K562 (cell line): ENCODE data around the gene PITPNM1. TPM values are rescaled to one million over a fixed set of nuclear protein-coding genes. Genes with fewer than 3 reads are reported as not detected.

Source experiments
- ATAC-seq: fragments of 200-7000 bp; cut with Tn5 transposase; 3 replicates; pipeline ENCODE4 v1.9.1; 2020; ENCODE audit warnings: moderate library complexity
- BruUV-seq: library from RNA; stranded (reverse); fragments of 400-500 nt; replicated peaks from 2 replicates; lab custom pipeline; 2021; lab: Mats Ljungman, UMichigan
- CTCF ChIA-PET: fragments of 300-600 bp; formaldehyde crosslinking; extraction: SDS; loops from one replicate; lab custom pipeline; 2021; ENCODE audit warnings: low intra/inter-chr PET ratio; lab: Yijun Ruan, JAX
- POLR2A ChIA-PET: fragments of 300-600, 350-650 bp; sonication (Branson Sonifier 250); formaldehyde crosslinking; extraction: SDS; loops from one replicate; lab custom pipeline; 2021; ENCODE audit warnings: antibody characterized with exemption, inconsistent platforms; lab: Yijun Ruan, JAX
- DNase-seq, 4 experiments: peaks; one replicate each; pipeline versions ENCODE4 v3.0.0 to v3.0.0-alpha.2; 2011 to 2018; ENCODE audit warnings: low spot score in 3 of 4, mixed read lengths in 3 of 4; ENCODE audit errors: extremely low read depth in 1 of 4
- FAIRE-seq: peaks from 2 replicates; lab custom pipeline; 2011; peaks lifted over from hg19 to GRCh38; lab: Jason Lieb, UNC
- H2AFZ ChIP-seq: 2 replicates; pipeline ENCODE4 v1.6.0; 2011; ENCODE audit warnings: low read depth, low read length, control low read depth, inconsistent platforms
- H3K27ac ChIP-seq: fragments of 200-600 bp; 3 replicates; pipeline ENCODE4 v1.8.0; 2011; ENCODE audit warnings: low read depth, mild to moderate bottlenecking, control low read depth, inconsistent platforms, low read length, moderate library complexity, mixed read lengths; ENCODE audit errors: extremely low read depth
- H3K27me3 ChIP-seq, 2 experiments: fragments of 300-600 bp in 1 of 2; 2 replicates in 1 of 2; 3 replicates in 1 of 2; pipeline versions ENCODE4 v1.6.0 to v1.8.0; 2011; ENCODE audit warnings: inconsistent platforms in 2 of 2, low read length in 2 of 2, mild to moderate bottlenecking in 1 of 2, mixed read lengths in 1 of 2, moderate library complexity in 1 of 2; ENCODE audit not compliant: control insufficient read depth in 2 of 2, insufficient read depth in 2 of 2
- H3K36me3 ChIP-seq: fragments of 300-600 bp; 3 replicates; pipeline ENCODE4 v1.8.0; 2011; ENCODE audit warnings: mild to moderate bottlenecking, low read length, inconsistent platforms; ENCODE audit not compliant: control insufficient read depth, insufficient read depth
- H3K4me1 ChIP-seq, 2 experiments: fragments of 200-600 bp in 1 of 2; replicated peaks in 1 of 2; 2 replicates in 1 of 2; 3 replicates in 1 of 2; pipeline versions ENCODE4 v1.5.1 to v1.8.0; 2011; ENCODE audit warnings: inconsistent platforms in 2 of 2, low read length in 2 of 2, mild to moderate bottlenecking in 1 of 2, mixed read lengths in 1 of 2, moderate library complexity in 1 of 2; ENCODE audit not compliant: control insufficient read depth in 2 of 2, insufficient read depth in 2 of 2
- H3K4me2 ChIP-seq: 2 replicates; pipeline ENCODE4 v1.6.1; 2011; ENCODE audit warnings: low read length, control low read depth, inconsistent platforms, mixed read lengths; ENCODE audit not compliant: insufficient read depth
- H3K4me3 ChIP-seq: fragments of 200-600 bp; sonication (generic), shearing (Covaris generic); 2 replicates; pipeline ENCODE4 v1.5.1; 2016; ENCODE audit warnings: control low read depth, inconsistent platforms
- H3K79me2 ChIP-seq: fragments of 200-600 bp; 3 replicates; pipeline ENCODE4 v1.8.0; 2011; ENCODE audit warnings: low read length, inconsistent platforms; ENCODE audit not compliant: control insufficient read depth, insufficient read depth
- H3K9ac ChIP-seq, 2 experiments: 2 replicates each; pipeline versions ENCODE4 v1.6.0 to v1.6.1; 2011; ENCODE audit warnings: low read depth in 2 of 2, low read length in 2 of 2, control low read depth in 1 of 2, inconsistent platforms in 1 of 2, mild to moderate bottlenecking in 1 of 2, mixed read lengths in 1 of 2; ENCODE audit not compliant: insufficient read depth in 1 of 2
- H3K9me1 ChIP-seq: one replicate; pipeline ENCODE4 v1.6.0; 2011; ENCODE audit warnings: inconsistent platforms, mild to moderate bottlenecking, low read length, moderate library complexity; ENCODE audit not compliant: control insufficient read depth, insufficient read depth
- H3K9me3 ChIP-seq: replicated peaks from 2 replicates; pipeline ENCODE4 v1.5.1; 2011; ENCODE audit warnings: low read depth, low read length, inconsistent platforms; ENCODE audit not compliant: control insufficient read depth, insufficient read depth
- H4K20me1 ChIP-seq: replicated peaks from 2 replicates; pipeline ENCODE4 v1.6.1; 2011; ENCODE audit warnings: low read length, inconsistent platforms, mixed read lengths; ENCODE audit not compliant: control insufficient read depth, insufficient read depth
- CEBPZ ChIP-seq: fragments of 150-350 bp; IDR thresholded peaks from 2 replicates; pipeline ENCODE4 v1.6.1; 2014; ENCODE audit warnings: low read depth, mild to moderate bottlenecking, low read length, borderline replicate concordance
- CTCF ChIP-seq, 3 experiments: IDR thresholded peaks in 2 of 3; conservative IDR thresholded peaks in 1 of 3; 2 replicates each; pipeline ENCODE4 v1.5.1; 2011 to 2012; ENCODE audit warnings: low read length in 3 of 3, mild to moderate bottlenecking in 3 of 3, control low read depth in 2 of 3, improper control_type of control experiment in 1 of 3, inconsistent platforms in 1 of 3, low read depth in 1 of 3, mixed read lengths in 1 of 3, moderate library complexity in 1 of 3; ENCODE audit not compliant: insufficient read depth in 2 of 3
- MTF1 ChIP-seq: fragments of 250-450 bp; sonication (Bioruptor Pico); IDR thresholded peaks from 2 replicates; pipeline ENCODE4 v1.9.0; 2021; ENCODE audit warnings: moderate library complexity, mild to moderate bottlenecking, inconsistent platforms, borderline replicate concordance
- MXI1 ChIP-seq: IDR thresholded peaks from 2 replicates; pipeline ENCODE4 v1.6.1; 2011; ENCODE audit warnings: low read depth, mild to moderate bottlenecking, improper control_type of control experiment, low read length
- PCBP1 ChIP-seq: fragments of 200-400 bp; formaldehyde crosslinking; IDR thresholded peaks from 2 replicates; pipeline ENCODE4 v1.6.1; 2018; ENCODE audit warnings: mild to moderate bottlenecking, low read depth, low read length; ENCODE audit not compliant: poor library complexity, severe bottlenecking
- SAP30 ChIP-seq: fragments of 200-600 bp; sonication (generic); IDR thresholded peaks from 2 replicates; pipeline ENCODE4 v1.6.1; 2012; ENCODE audit warnings: borderline replicate concordance, low read depth, mild to moderate bottlenecking, moderate library complexity, low read length, control low read depth, inconsistent platforms; ENCODE audit not compliant: insufficient read depth, poor library complexity, severe bottlenecking
- TAF7 ChIP-seq: fragments of 450-650 bp; IDR thresholded peaks from 2 replicates; pipeline ENCODE4 v1.6.1; 2016; ENCODE audit warnings: missing genetic modification characterization, missing compliant biosample characterization
- USF2 ChIP-seq: sonication (generic); formaldehyde crosslinking; IDR thresholded peaks from 2 replicates; pipeline ENCODE4 v1.5.0; 2020; ENCODE audit warnings: missing genetic modification reagents
- ZNF282 ChIP-seq: sonication (generic); formaldehyde crosslinking; IDR thresholded peaks from 2 replicates; pipeline ENCODE4 v1.8.1; 2023; ENCODE audit warnings: missing genetic modification reagents
- ZNF740 ChIP-seq, 3 experiments: fragments of 200-800 bp in 1 of 3; sonication (Bioruptor generic) in 1 of 3; sonication (generic) in 1 of 3; formaldehyde crosslinking in 1 of 3; IDR thresholded peaks; 2 replicates each; pipeline versions ENCODE4 v1.6.1 to v1.8.0; 2016 to 2022; ENCODE audit warnings: mild to moderate bottlenecking in 2 of 3, missing compliant biosample characterization in 2 of 3, missing genetic modification characterization in 2 of 3, missing genetic modification reagents in 1 of 3
- ZNF780A ChIP-seq: fragments of 250-450 bp; sonication (Bioruptor Pico); IDR thresholded peaks from 2 replicates; pipeline ENCODE4 v1.5.0; 2021; ENCODE audit warnings: mild to moderate bottlenecking
- WGBS: fragments of 100-300 bp; shearing (Covaris generic); methylation state at CpG from one replicate; pipeline ENCODE4 v1.1.6; 2016; ENCODE audit warnings: low coverage, mixed read lengths; ENCODE audit not compliant: insufficient coverage; ENCODE audit errors: missing lambda C conversion rate; 5-methylcytosine and 5-hydroxymethylcytosine counted together
- in situ Hi-C: fragments of 300-500 bp; cut with MboI; formaldehyde crosslinking; loops from 4 replicates; pipeline ENCODE4 v1.15.0; 2018; ENCODE audit warnings: inconsistent platforms, mixed read lengths
- intact Hi-C: fragments of 100-400 bp; cut with micrococcal nuclease; formaldehyde crosslinking; loops from 2 replicates; pipeline ENCODE4 v1.14.2; 2022
- polyA plus RNA-seq, 8 experiments: library from polyadenylated mRNA; depleted of rRNA in 4 of 8; stranded (reverse) in 5 of 8; unstranded in 3 of 8; fragments of >200 nt; fragmentation: Nextera tagmentation in 2 of 8; fragmentation: Illumina TruSeq in 1 of 8; extraction: Ambion mirVana in 2 of 8; extraction: Trizol in 1 of 8; gene quantifications; 2 replicates each; pipeline versions ENCODE4 v1.2.1 to v1.2.3, GENCODE V29; 2011 to 2014; ENCODE audit warnings: inconsistent platforms in 1 of 8, missing spikeins in 1 of 8
- total RNA-seq, 7 experiments: library from RNA; depleted of rRNA in 6 of 7; stranded (reverse); fragments of >200 nt in 6 of 7; fragmentation: Illumina TruSeq in 2 of 7; extraction: Trizol in 2 of 7; gene quantifications; 2 replicates each; pipeline versions ENCODE4 v1.2.1 to v1.2.3, GENCODE V29; 2011 to 2021; ENCODE audit warnings: low replicate concordance in 1 of 7

PITPNM1 gene
- total and polyA plus RNA-seq, 9 of the 15 experiments (the other 6 are each of a cell fraction or from before 2014, with no cell fraction given): 0.11 to 53.7 (median 16.0) TPM

GRCh38 chr11:67507864-67508485 is 2.8 kb upstream of the PITPNM1 start, which contains the start of gene CDK2AP2:
Gene CDK2AP2, minus strand, starts transcription at chr11:67508162. Its CDS starts 80 bp downstream, at chr11:67508082.
- peak; percentile 91 for ATAC-seq
- Histone ChIP-seq H3K9me3 (no peaks in the 10 kb centered on the region), H3K9ac (peak within 1 kb of the TSS; percentile 87 to 99), H3K79me2 (peaks cover 33% of the 10 kb centered on the region), H3K9me1 (no peaks in the 10 kb centered on the region), H3K27ac (peak within 1 kb of the TSS; percentile 92), H3K4me2 (peak within 1 kb of the TSS; percentile 98), H3K4me3 (peak within 1 kb of the TSS; percentile 79), H3K4me1 (peaks cover 28 to 60% of the 10 kb centered on the region in 2 experiments), H2AFZ (peak within 1 kb of the TSS; percentile 97), H4K20me1 (no peaks in the 10 kb centered on the region), H3K36me3 (peaks cover 12% of the 10 kb centered on the region; the same call in 2 of the 3 replicates), H3K27me3 (no peaks in the 10 kb centered on the region)
- no TSS peak for BruUV-seq
- intact Hi-C loops: loop anchor here (2.0 to 5.0 kb wide), 5 partner anchors 36 to 151 kb away; partner anchors contain the start of genes GSTP1, PPP1CA and RPS6KB2
- CTCF ChIA-PET: interaction anchor here (0.9 kb wide), 1 partner anchor 154 kb away, joined by 4 read pairs; the partner anchor contains the start of gene POLD4
- DNase-seq: peak; percentile 97 to 100 (median 98)
- POLR2A ChIA-PET: interaction anchor here (0.6 to 1.2 kb wide), 3 partner anchors 74 to 107 kb away, joined by 3 to 6 read pairs (median 4); partner anchors contain the start of gene PPP1CA
- in situ Hi-C loops: no loop called here
- FAIRE-seq: peak; percentile 96
- under 1% methylated on average over 52 of the region's 57 CpGs for WGBS
- TF ChIP-seq MTF1 (CRISPR knock-in tag) (no peak), ZNF282 (CRISPR knock-in tag) (peak; percentile 75; the same call in 1 of the 2 replicates), ZNF780A (no peak), USF2 (CRISPR knock-in tag) (no peak), ZNF740 (CRISPR knock-in tag; IDR thresholded peaks at IDR 0.05) (0 out of 2 replicates have a peak, but pooled peaks have one; percentile 45), ZNF740 (tag; IDR thresholded peaks at IDR 0.05) (no peak), CTCF (IDR thresholded peaks at IDR 0.05 in 2 of 3, conservative IDR thresholded peaks at IDR 0.05 in 1 of 3; ENCODE audit: insufficient read depth in 2 of 3, low read depth in 1 of 3, low read length in 3 of 3) (0 out of 6 replicates have a peak, but pooled peaks of 1 of the 3 experiments have one; percentile 1), CEBPZ (peak; percentile 90), SAP30 (peak; percentile 65), MXI1 (peak; percentile 41; the same call in 1 of the 2 replicates), TAF7 (no peak), PCBP1 (peak; percentile 46)
